GM23338 (cell line): ENCODE results near the gene HIF3A. TPM values are rescaled to one million over a fixed set of nuclear protein-coding genes. Genes with fewer than 3 reads are reported as not detected.

Experiments used
- ATAC-seq: fragments of 200-7000 bp; cut with Tn5 transposase; 3 replicates; pipeline ENCODE4 v1.9.1; 2020
- DNase-seq: peaks from one replicate; pipeline ENCODE4 v3.0.0-alpha.2; 2015; ENCODE audit warnings: low spot score
- H2AFZ ChIP-seq: fragments of 200-600 bp; sonication (generic); 2 replicates; pipeline ENCODE4 v1.8.0; 2016; ENCODE audit warnings: antibody characterized with exemption, mild to moderate bottlenecking, moderate library complexity
- H3F3A ChIP-seq: fragments of 200-600 bp; sonication (generic); replicated peaks from 2 replicates; pipeline ENCODE4 v1.8.0; 2017; ENCODE audit warnings: antibody characterized with exemption, mixed run types, low read depth
- H3K27ac ChIP-seq: fragments of 200-600 bp; sonication (generic); 2 replicates; pipeline ENCODE4 v1.6.1; 2016; ENCODE audit warnings: low read depth
- H3K27me3 ChIP-seq: fragments of 200-600 bp; sonication (generic); 2 replicates; pipeline ENCODE4 v1.8.0; 2016; ENCODE audit warnings: mild to moderate bottlenecking, mixed run types, moderate library complexity; ENCODE audit not compliant: insufficient read depth
- H3K36me3 ChIP-seq: fragments of 200-600 bp; sonication (generic); 2 replicates; pipeline ENCODE4 v1.8.0; 2016; ENCODE audit warnings: mild to moderate bottlenecking; ENCODE audit not compliant: insufficient read depth
- H3K4me1 ChIP-seq: fragments of 200-600 bp; sonication (generic); 2 replicates; pipeline ENCODE4 v1.8.0; 2016; ENCODE audit warnings: mild to moderate bottlenecking, moderate library complexity; ENCODE audit not compliant: insufficient read depth
- H3K4me2 ChIP-seq: fragments of 200-600 bp; sonication (generic); 2 replicates; pipeline ENCODE4 v1.7.1; 2017; ENCODE audit warnings: mixed run types
- H3K4me3 ChIP-seq: fragments of 200-600 bp; sonication (generic); 2 replicates; pipeline ENCODE4 v1.6.1; 2016; ENCODE audit warnings: mixed run types
- H3K79me2 ChIP-seq: fragments of 200-600 bp; sonication (generic); replicated peaks from 2 replicates; pipeline ENCODE4 v1.8.0; 2017; ENCODE audit warnings: mild to moderate bottlenecking; ENCODE audit not compliant: insufficient read depth
- H3K9me2 ChIP-seq: fragments of 200-600 bp; sonication (generic); 2 replicates; pipeline ENCODE4 v1.8.0; 2017; ENCODE audit not compliant: insufficient read depth
- H4K20me1 ChIP-seq: fragments of 200-600 bp; sonication (generic); replicated peaks from 2 replicates; pipeline ENCODE4 v1.8.0; 2017; ENCODE audit warnings: mild to moderate bottlenecking; ENCODE audit not compliant: insufficient read depth
- H3K27ac Mint-ChIP-seq: 2 replicates; pipeline ENCODE4 v1.8.0; 2020; ENCODE audit warnings: inconsistent platforms, mild to moderate bottlenecking, moderate library complexity, mixed read lengths
- H3K27me3 Mint-ChIP-seq: 3 replicates; pipeline ENCODE4 v1.8.0; 2022; ENCODE audit warnings: low read depth, mild to moderate bottlenecking, moderate library complexity, mixed read lengths, inconsistent platforms; ENCODE audit not compliant: insufficient read depth, poor library complexity
- H3K36me3 Mint-ChIP-seq: 3 replicates; pipeline ENCODE4 v1.8.0; 2021; ENCODE audit warnings: low read depth, mild to moderate bottlenecking, inconsistent platforms, moderate library complexity, mixed read lengths
- H3K4me1 Mint-ChIP-seq: 3 replicates; pipeline ENCODE4 v1.8.0; 2020; ENCODE audit warnings: mild to moderate bottlenecking, inconsistent platforms, mixed read lengths
- H3K4me3 Mint-ChIP-seq: 3 replicates; pipeline ENCODE4 v1.8.0; 2021; ENCODE audit warnings: moderate library complexity, mild to moderate bottlenecking, inconsistent platforms, mixed read lengths
- H3K9me3 Mint-ChIP-seq: 3 replicates; pipeline ENCODE4 v1.8.0; 2020; ENCODE audit warnings: moderate library complexity, mild to moderate bottlenecking, inconsistent platforms, mixed read lengths
- CREB1 ChIP-seq: fragments of 250-450 bp; sonication (Bioruptor Pico); IDR thresholded peaks from 2 replicates; pipeline ENCODE4 v1.5.0; 2020; ENCODE audit warnings: low read depth, mild to moderate bottlenecking, moderate library complexity
- EZH2 ChIP-seq: fragments of 200-600 bp; sonication (generic); IDR thresholded peaks from one replicate; pipeline ENCODE4 v1.8.0; 2017; ENCODE audit warnings: antibody characterized with exemption, mild to moderate bottlenecking, low read depth; ENCODE audit not compliant: unreplicated experiment
- JUNB ChIP-seq: IDR thresholded peaks from one replicate; pipeline ENCODE4 v1.6.1; 2016; ENCODE audit warnings: antibody characterized with exemption; ENCODE audit not compliant: unreplicated experiment
- ZNF331 ChIP-seq: fragments of 250-450 bp; sonication (Bioruptor Pico); IDR thresholded peaks from 2 replicates; pipeline ENCODE4 v1.5.0; 2020; ENCODE audit warnings: low read depth, mild to moderate bottlenecking, moderate library complexity
- ZNF462 ChIP-seq: fragments of 250-450 bp; sonication (Bioruptor Pico); IDR thresholded peaks from 2 replicates; pipeline ENCODE4 v1.5.0; 2020; ENCODE audit warnings: mild to moderate bottlenecking, moderate library complexity
- polyA plus RNA-seq: library from polyadenylated mRNA; unstranded; fragments of >200 nt; fragmentation: Nextera tagmentation; extraction: Ambion mirVana; gene quantifications from 2 replicates; pipeline ENCODE4 v1.2.1, GENCODE V29; 2016
- total RNA-seq: library from RNA; depleted of rRNA; stranded (reverse); fragments of >200 nt; shearing (Covaris generic); gene quantifications from 2 replicates; pipeline ENCODE4 v1.2.3, GENCODE V29; 2014

Gene HIF3A
- total and polyA plus RNA-seq, 2 experiments from 2014 or later = 20.4 to 70.5 TPM

GRCh38 chr19:46385636-46386035 lies 88.8 kb downstream of the HIF3A start:
- DNase-seq = no peak
- Mint-ChIP-seq H3K36me3 (peaks cover 83% of the 10 kb centered on the region), H3K4me1 (no peaks in the 10 kb centered on the region)

More at GRCh38 chr19:46385636-46386035, 88.8 kb downstream of the HIF3A start:
- no peak overlapping the region; the same call in 2 of the 3 replicates for H3K4me3 Mint-ChIP-seq
- Histone ChIP-seq H4K20me1 (peaks cover 11% of the 10 kb centered on the region; the same call in 1 of the 2 replicates), H3K27ac (no peak overlapping the region), H3K27me3 (no peaks in the 10 kb centered on the region), H3K4me2 (no peak overlapping the region), H3K36me3 (peaks cover 5% of the 10 kb centered on the region), H3F3A (no peaks in the 10 kb centered on the region), H3K79me2 (peaks cover 9% of the 10 kb centered on the region), H3K4me1 (no peaks in the 10 kb centered on the region), H3K4me3 (no peak overlapping the region), H3K9me2 (no peaks in the 10 kb centered on the region), H2AFZ (no peak overlapping the region)
- H3K27ac Mint-ChIP-seq = peak overlapping the region; percentile 56; the same call in 1 of the 2 replicates
- TF ChIP-seq ZNF462 = no peak
- no peak for TF ChIP-seq EZH2
- TF ChIP-seq ZNF331 (CRISPR knock-in tag) = no peak
- TF ChIP-seq JUNB = no peak
- TF ChIP-seq CREB1 = no peak
- ATAC-seq = no peak
- peaks cover 6% of the 10 kb centered on the region for H3K27me3 Mint-ChIP-seq
- H3K9me3 Mint-ChIP-seq = no peaks in the 10 kb centered on the region
